ENCODE data around the gene PTDSS2.
"Not testable (repeated sequence)": the region's sequence is repeated elsewhere in the genome, so short reads cannot be mapped to it uniquely, and the experiment has no call there.

The PTDSS2 gene

GRCh38 chr11:431921-432320, 18.2 kb upstream of the PTDSS2 start:
- DNase-seq (ENCODE audit: low read depth in 2 of 2), result no peak

GRCh38 chr11:432501-433100, 17.5 kb upstream of the PTDSS2 start:
- no peak for DNase-seq (ENCODE audit: low read depth in 2 of 2)

DNA sequence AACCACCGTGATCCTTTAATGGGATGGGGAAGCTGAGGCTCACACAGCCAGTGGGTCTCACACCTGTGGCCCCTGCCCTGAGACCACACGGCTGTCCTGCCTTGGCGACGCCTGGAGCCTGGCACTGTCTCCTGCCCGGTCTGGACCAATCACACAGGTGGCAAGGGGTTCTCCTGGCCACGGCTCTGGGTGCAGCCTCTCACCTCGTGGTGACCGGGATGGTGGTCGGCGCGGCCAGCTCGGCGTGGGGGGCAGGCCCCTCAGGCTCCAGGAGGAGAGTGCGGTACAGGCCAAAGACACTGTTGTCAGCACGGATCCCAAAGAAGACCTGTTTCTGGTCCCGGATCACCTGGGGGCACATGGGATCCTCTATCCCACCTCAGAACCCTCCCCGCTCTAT, 17.0 kb upstream of the PTDSS2 start:
- no peak for DNase-seq (ENCODE audit: low read depth in 2 of 2)

DNA sequence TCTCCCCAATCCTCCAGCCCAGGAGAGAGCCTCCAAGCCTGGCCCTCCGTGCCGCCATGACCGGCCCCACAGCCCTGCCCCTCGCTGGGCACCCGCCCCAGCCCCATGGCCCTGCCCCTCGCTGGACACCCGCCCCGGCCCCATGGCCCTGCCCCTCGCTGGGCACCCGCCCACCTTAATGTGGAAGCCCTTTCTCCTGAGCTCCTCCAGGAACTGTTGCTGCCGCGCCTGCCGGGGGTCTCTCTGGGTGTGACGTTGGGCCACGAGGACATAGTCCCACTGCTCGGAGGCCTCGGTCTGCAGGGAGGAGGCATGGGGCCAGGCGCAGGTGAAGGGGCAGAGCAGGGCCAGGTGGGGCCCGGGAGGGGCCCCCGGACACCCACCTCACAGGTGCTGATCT, 16.4 kb upstream of the PTDSS2 start:
- no peak for DNase-seq (ENCODE audit: low read depth in 2 of 2)

DNA sequence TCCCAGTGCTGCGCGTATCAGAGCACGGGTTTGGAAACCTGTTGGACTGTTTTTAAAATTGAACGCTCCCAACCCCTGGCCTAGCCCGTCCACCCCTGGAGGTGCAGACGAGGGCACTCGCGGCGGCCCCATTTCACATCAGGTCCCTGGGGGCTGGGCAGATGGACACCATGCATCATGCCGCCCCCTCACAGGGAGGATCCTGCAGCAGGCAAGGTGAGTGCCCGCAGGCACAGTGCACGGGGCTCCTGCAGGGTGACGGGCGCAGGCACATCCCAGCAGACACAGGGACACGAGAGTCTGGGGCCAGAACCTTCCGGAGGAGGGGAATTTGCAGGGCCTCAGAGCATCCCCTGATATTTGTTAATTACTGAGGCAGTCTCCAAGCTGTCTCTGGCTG, 15.6 kb upstream of the PTDSS2 start:
- no peak for DNase-seq (ENCODE audit: low read depth in 2 of 2)

DNA sequence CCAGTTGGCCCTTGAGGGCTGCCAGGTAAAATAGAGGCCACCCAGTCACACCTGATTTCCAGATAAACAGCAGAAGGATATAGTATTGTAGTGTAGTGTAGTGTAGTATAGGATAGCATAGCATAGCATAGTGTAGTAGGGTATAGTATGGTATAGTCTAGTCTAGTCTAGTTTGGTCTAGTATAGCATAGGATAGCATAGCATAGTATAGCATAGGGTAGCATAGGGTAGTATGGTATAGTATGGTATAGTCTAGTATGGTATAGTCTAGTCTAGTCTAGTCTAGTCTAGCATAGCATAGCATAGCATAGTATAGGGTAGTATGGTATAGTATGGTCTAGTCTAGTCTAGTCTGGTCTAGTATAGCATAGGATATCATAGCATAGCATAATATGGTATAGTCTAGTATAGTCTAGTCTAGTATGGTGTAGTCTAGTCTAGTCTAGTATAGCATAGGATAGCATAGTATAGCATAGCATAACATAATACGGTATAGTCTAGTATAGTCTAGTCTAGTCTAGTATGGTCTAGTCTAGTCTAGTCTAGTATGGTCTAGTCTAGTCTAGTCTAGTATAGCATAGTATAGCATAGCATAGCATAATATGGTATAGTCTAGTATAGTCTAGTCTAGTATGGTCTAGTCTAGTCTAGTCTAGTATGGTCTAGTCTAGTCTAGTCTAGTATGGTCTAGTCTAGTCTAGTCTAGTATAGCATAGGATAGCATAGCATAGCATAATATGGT, 14.9 kb upstream of the PTDSS2 start:
- not testable (repeated sequence) for DNase-seq (ENCODE audit: low read depth in 2 of 2)

GRCh38 chr11:437228-437870, 12.7 kb upstream of the PTDSS2 start:
- no peak for DNase-seq (ENCODE audit: low read depth in 2 of 2)

DNA sequence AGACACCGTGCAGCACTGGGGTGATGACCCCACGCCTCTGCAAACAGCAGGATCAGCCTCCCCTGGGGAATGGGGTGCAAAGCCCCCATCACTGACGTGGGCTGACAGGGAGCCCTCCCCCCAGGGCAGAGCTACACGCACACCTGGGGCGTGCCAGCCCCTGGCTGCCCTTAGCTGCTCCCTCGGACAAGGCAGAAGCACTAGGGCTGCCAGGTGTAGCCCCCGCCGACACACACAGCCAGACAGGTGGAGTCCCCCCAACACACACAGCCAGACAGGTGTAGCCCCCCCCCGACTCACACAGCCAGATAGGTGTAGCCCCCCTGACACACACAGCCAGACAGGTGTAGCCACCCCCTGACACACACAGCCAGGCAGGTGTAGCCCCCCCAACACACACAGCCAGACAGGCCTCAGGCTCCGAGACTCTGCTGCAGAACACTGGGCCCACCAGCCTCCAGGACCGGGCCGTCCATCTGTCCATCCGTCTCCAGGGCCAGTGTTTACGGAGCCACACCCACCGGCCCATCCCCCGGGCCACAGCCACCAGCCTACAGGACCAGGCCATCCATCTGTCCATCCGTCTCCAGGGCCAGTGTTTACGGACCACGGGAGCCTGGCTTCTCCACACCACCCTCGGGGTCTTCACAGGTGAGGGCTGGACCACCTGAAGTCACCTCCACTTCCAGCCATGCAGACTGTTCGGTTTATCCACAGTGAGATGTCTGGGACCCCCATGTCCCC, 11.8 kb upstream of the PTDSS2 start:
- no peak for DNase-seq (ENCODE audit: low read depth in 2 of 2)

DNA sequence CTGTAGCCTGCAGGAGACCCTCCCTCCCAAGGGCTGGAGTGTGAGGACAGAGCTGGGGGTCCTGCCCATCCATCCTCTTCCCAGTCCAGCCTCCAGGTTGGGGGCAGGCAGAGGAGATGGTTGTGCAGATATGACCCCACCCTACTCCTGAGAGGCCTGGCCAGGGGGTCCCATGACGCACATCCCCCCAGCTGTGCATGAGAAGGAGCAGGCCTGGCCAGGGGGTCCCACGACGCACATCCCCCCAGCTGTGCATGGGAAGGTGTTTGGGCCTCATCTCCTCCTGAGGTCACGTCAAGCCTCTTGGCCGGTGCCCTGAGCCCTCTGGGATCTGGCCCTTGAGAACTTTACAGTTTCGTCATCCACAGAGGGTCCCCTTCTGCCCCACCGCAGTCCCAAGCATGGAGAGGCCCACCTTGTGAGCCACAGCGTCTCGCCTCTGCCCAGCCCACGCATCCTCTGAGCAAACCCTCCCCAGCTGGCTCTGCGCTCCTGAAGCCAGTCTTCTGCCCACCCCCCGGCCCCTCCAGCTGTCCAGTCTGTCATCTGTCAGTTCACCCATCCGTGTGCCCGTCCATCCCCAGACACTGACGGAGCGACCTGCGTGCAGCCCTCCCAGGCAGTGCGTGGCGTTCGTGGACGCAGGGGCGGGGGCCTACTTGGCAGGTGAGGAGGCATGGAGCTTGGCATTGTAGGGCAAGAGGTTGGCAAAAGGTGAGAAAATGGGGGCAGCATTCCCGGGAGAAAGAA, 10.6 kb upstream of the PTDSS2 start:
- DNase-seq (ENCODE audit: low read depth in 2 of 2), result no peak

DNA sequence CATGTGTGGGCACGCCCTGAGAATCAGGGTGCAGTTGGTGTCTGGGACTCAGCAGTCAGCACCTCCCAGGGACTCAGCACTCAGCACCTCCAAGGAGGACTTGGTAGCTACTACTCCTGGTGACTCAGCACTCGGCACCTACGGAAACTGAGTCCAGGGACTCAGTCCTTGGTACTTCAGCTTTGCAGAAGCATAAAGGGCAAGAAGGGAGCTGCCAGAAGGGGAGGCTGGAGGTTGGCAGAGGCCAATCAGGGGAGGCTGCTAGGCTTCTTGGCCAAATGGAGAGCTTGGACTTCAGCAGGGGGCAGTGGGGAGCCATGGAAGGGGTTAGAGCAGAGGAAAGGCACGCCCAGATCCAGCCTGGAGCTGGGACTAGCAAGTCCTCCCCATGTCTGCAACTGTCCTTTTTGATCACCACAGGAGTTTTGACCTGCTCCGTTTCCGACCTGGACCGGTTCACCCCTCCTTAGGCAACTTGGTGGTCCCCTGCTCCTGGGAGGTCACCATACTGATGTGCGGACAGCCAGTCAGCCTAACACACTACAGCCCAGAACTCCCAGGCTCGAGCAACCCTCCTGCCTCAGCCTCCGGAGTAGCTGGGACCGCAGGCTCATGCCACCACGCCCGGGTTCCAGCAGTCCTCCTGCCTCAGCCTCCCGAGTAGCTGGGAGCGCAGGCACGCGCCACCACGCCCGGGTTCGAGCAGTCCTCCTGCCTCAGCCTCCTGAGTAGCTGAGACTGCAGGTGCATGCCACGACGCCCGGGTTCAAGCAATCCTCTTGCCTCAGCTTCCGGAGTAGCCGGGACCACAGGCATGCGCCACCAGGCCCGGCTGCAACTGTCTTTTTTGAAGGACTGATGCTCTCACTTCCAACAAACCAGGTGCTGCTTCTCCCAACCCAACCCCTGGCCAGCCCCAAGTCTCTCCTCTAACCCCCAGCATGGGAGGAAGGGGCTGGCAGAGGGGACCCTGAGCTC, 9.7 kb upstream of the PTDSS2 start:
- no peak for DNase-seq (ENCODE audit: low read depth in 2 of 2)

DNA sequence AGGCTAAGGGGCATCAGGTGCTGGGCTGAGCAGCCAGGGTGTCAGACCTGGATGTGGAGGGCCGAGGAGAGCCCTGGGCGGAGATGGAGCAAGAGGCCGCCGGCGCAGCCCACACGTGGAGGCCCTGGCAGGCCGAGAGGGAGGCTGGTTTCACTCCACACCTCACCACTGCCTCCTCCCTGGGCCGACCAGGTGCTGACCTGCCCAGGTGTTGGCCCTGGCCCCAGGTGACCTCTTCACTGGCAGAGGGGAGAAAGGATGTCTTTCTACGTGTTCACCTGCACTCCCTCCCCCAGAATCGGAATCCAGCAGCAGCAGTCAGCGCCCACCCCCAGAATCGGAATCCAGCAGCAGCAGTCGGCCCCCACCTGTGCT, 9.0 kb upstream of the PTDSS2 start:
- no peak for DNase-seq (ENCODE audit: low read depth in 2 of 2)

GRCh38 chr11:441418-442274, 8.4 kb upstream of the PTDSS2 start, which contains the start of gene ANO9:
ANO9 (minus strand) TSS chr11:442011; CDS start chr11:441926, 85 bp downstream.
- DNase-seq (ENCODE audit: low read depth in 2 of 2), result peak in 1 of 2 donors; percentile 29

DNA sequence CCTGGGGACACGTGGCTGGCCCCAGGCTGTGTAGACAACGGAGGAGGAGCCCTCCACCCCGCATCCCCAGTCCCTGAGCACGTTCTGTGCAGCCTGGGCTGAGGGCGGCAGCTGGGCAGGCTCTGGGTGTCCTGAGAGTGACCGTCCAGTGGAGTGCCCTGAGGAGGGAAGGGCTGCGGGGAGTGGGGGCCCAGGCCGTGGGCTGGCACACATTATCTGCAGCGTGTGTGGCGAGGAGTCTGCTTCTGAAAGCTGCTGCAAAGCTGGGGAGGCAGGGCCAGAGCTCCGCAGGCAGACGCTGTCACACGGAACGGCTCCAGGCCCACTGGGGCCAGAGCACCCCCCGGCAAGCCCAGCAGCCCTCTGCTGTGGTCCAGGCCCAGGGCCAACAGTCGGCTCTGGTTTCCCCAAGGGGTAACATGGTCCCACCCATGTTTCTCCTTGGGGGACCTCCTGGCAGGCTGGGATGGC, 7.4 kb upstream of the PTDSS2 start:
- no peak for DNase-seq (ENCODE audit: low read depth in 2 of 2)

- no peak for DNase-seq (ENCODE audit: low read depth in 2 of 2)
Observed at GRCh38 chr11:443542-444199, 6.4 kb upstream of the PTDSS2 start.

DNA sequence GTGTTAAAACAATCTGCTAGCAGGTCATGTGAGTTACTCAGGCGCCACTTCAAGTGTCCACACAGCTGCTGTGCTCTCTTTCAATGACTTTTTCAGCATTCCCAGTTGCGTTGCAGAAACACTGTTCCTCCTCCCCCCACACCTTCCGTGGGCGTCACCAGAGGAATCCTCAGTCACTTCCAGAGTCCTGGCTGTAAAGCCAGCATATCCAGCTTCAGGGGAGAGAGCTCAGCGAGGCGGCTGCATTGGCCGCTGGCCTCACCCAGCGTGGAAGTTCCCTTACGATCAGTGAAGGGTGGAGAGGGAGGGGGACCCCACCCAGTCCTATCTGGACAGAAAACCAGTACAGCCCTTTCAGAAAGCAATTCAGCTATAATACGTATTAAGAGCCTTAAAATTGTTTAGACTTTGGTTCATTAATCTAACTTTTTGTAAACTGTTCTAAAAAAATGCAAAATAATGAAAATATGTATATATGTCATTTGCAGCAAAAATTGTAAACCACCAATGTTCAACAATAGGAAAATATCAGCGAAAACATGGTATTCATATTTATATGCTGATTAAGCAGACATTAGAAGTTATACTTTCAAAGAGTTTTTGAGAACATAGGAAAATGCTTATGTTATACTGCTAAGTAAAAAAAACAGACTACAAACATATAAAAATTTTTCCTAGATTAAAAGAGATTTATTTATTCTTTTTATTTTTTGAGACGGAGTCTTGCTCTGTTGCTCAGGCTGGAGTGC, 5.5 kb upstream of the PTDSS2 start:
- DNase-seq (ENCODE audit: low read depth in 2 of 2), result no peak

- DNase-seq (ENCODE audit: low read depth in 2 of 2), result no peak
Observed at GRCh38 chr11:445765-446588, 4.1 kb upstream of the PTDSS2 start.

DNA sequence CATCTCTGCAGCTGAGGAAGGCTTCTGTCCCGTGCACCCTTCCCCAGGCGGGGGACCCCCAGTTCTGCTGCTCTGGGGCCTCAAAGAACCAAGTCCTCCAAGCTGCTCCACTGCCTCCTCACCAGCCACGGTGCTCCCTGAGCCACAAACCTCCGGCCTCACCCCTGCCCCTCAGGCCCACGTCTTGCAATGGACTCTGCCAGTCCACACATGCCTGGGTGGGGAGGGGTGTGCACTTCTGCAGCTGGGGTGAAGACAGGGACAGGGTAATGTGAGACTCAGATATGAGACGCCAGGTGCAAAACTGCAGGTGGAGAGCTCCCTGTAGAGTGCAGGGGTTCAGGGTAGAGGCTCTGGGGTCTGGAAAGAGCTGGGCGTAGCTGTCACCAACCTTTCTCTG, 3.2 kb upstream of the PTDSS2 start:
- DNase-seq (ENCODE audit: low read depth in 2 of 2), result no peak
